Measurements from ENCODE around the gene POLR1A. TPM values are rescaled to one million over a fixed set of nuclear protein-coding genes. Genes with fewer than 3 reads are reported as not detected.

The POLR1A gene
- polyA plus RNA-seq, 3 donors: 20.1 to 21.6 (median 21.0) TPM

DNA sequence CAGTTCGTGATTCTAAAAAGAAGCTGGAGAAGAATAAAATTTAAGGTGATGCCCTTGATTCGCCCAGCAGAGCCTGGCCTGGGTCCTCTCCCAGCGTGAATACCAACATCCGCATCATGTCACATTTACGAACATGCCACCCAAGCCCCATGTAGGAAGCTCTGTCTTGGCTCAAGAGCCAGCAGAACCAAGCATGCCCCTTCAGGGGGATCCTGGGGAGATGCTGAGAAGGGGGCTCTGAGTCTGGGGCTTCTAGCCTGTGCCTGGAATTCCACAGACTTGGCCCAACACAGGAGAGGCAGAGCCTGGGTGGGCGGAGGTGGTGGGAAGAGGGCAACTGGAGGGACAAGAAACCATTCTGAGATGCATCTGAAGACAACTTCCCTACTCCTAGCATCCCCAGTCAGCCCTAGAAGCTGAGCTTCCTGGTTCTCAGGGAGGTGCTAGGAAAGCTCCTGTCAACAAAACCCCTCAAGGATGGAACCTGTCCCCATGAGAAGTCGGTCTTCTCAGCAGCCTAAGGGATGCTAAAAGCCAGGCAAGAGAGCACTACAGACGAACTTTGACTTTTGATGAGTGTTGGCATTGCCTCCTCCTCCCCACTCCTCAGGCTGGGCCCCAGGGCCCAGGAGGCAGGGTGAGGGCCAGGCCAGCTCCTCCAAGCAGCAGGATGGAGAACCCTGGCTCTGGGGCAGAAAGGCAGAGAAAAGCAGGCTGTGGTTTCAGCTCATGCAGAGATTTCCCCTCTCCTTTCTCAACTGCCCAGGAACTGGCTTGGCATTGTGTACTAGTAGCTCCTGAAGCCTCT lies 57.9 kb downstream of the POLR1A start:
- DNase-seq (ENCODE audit: extremely low read depth in 1 of 11, low read depth in 9 of 11, low spot score in 4 of 11): no peak

DNA sequence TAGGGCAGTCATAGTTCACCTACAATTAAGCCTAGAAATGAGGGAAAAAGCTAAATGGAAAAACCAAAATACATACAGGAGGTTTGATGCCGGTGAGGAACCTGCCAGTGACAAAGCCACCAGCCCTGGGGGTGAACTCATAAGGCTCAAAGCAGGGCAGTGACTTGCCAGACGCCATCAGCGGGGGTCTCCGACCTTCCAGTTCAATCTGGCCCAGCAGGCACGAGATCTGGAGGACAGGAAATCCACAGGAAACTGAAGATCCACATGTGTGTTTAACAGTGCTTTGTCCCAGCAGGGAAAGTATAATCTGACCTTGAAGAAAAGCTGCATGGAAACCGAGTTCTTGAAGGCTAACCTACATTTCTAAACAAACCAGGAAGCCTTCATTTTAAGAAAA lies 60.1 kb downstream of the POLR1A start:
- no peak for DNase-seq (ENCODE audit: extremely low read depth in 1 of 11, low read depth in 9 of 11, low spot score in 4 of 11)

DNA sequence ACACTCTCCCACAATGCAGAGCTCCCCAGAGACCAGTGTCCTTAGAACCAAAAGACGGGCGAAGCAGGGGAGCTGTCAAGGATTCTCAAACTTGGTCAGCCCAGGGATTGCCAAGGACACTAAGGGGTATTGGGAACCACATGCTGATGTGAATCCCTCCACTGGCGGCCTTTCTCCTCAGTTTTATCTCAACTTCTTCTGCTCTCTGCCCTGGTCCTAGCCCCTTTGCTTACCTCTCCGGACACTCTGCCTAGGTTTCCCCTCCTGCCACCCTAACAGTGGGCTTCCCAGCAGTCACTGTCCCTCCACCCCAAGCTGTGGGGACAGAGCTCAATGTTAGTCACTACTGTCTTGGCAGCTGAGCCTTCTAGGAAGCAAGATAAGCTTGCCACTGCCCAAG lies 61.1 kb downstream of the POLR1A start:
- no peak for DNase-seq (ENCODE audit: extremely low read depth in 1 of 11, low read depth in 9 of 11, low spot score in 4 of 11)

DNA sequence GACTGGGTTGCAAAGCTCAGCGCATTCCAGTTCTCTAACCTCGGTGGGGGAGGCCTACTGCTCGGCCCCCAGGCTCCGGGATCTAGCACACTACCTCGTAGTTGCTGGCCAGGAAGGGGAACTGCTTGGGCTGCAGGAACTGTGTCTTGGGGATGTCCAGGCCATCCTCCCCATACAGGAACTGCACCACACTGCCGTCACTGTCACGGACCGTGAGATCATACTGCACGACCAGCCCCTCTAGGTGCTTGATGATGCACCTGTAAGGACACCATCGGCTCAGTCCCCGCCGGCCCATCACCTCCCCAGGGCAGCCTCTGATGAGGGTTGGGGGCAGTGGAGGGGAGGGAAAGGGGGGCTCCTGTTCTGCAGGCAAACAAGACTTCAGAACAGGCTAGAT lies 61.6 kb downstream of the POLR1A start:
- no peak for DNase-seq (ENCODE audit: extremely low read depth in 1 of 11, low read depth in 9 of 11, low spot score in 4 of 11)

DNA sequence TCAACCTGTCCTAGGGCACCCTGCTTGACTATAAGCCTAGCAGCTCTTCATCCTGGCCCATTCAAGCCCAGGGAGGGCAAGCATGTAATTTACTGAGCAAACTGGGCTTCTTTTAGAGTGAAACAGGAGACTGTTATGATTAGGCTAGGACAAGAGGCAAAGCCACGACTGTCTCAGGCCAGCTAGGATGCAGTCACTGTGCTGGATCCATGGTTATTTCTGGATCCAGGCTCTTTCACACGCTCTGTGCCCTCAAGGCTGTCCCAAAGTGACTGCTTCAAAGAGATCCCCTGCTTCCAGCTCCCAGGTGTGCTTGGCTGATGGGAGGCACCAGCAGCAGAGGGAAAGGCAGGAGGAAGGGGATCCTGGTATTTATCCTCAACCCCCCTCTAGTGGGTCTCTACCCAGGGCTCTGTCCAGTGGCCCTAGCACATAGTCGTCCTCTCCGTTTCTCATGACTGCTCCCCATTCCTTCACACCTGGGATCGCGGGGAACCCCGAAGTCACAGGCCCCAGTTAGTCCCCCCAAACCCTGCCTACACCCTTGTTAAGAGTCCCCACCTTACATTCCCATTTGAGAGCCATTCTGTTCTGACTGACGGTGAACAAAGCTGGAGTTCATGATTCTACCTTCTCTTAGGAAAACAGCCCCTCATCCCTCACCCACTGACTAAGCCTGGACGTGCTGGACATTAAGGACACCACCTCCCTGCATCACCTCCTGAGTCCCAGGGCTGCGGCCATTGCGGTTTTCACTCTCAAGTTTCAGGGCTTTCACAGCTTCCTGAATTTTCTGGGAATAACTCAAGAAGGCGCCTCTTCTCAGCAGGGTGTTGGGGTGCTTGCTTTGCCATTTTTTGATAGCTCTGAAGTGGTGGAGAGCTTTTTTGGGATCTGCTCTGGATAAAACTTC lies 63.2 kb downstream of the POLR1A start:
- no peak for DNase-seq (ENCODE audit: extremely low read depth in 1 of 11, low read depth in 9 of 11, low spot score in 4 of 11)

DNA sequence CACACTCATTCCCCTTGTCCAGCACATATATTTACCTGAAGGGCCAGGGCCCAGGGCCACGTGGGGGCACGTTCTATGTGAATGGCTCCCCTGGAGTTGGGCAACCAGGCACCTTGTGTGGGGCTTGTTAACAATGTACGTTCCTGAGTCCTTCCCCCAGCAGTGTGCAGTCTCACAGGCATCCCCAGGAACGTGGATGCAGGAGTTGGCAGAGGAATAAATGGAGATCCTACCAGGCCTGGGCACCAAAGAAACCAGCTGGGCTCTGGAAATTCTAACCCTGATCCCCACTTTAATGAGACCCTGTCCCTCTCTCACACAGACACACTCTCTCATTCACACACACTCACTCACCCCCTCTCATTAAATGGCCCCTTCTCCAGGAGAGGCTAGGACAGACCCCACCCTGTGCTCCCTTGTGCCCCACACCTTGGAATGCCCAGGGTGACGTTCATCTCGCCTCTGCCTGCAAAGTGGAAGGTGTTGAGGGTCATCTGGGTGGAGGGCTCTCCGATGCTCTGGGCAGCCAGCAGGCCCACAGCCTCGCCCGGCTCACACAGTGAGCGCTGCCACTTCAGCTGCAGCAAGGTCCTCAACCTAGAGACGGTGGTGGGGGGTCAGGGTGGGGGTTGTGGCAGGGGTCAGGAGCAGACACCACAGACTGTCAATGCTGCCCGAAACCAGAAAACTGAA lies 65.6 kb downstream of the POLR1A start:
- no peak for DNase-seq (ENCODE audit: extremely low read depth in 1 of 11, low read depth in 9 of 11, low spot score in 4 of 11)

DNA sequence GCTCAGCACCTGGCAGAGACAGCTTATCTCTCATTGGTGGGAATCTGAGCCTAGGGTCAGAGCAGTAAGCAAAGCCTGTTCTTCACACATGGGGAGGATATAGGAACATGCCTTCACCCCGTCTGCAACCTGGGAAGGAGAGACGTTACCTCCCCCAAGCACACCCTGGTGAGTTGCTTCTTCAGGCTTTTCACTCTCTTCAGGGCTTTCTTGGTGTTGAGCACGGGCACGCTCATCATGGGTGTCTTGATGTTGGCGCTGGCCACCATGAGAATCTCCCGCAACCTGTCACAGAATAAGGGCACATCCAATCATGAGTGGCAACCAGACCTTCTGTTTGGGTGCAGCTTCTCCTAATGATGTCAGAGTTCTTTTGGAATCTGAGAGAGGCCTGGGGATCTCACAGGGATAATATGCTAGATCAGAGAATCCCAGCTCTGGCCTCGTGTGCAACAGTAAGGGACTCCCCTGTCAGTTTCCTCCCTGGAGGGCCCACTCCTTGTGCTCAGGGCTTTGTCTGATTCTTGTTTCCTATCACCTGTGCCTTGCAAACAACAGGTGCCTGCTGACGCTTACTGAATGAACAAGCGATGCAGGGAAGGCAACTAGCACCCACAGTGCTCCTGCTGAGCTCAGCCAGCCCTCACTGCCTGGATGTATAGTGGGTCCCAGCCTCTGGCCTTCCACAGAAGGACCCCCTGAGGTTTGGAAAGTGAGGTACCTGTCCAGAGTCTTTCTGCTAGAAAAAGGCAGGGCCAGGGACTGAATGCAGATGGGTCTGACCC lies 66.3 kb downstream of the POLR1A start:
- no peak for DNase-seq (ENCODE audit: extremely low read depth in 1 of 11, low read depth in 9 of 11, low spot score in 4 of 11)

DNA sequence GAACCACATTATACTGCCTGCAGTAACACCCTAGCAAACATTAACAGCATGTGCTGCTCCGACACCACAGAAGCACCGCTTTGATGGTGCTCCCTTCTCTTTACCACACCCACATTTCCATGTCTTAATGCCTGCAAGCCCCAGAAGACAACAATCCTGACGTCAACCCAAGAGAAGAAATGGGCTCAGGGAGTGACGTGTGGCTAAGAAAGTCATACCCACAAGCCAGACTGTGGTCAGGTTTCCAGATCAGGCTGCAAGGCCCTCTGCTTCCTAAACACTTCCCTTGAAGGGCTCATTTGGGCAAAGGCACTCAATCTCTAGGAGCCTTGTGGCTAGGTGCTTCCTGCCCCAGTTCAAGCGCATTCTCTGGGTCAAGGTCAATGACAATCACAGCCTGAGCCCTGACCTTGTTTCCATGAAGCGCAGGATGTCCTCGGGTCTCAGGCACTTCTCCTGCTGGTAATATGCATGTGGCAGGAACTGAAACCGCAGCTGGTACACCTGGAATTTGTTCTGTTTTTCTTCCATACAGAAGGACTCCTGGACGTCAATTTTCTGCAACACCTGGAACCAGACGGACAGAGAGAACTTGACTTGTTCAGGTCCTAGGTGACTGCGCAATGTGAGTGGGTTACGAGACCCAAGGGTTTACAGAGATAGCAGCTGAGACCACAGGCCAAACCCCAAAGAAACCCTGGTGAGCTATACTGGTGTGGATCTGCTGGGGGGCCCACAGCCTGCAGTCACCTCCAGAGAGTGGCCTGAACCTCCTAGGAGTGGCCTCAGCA lies 67.2 kb downstream of the POLR1A start:
- peak in 1 of 11 donors; percentile 17 for DNase-seq (ENCODE audit: extremely low read depth in 1 of 11, low read depth in 9 of 11, low spot score in 4 of 11)

DNA sequence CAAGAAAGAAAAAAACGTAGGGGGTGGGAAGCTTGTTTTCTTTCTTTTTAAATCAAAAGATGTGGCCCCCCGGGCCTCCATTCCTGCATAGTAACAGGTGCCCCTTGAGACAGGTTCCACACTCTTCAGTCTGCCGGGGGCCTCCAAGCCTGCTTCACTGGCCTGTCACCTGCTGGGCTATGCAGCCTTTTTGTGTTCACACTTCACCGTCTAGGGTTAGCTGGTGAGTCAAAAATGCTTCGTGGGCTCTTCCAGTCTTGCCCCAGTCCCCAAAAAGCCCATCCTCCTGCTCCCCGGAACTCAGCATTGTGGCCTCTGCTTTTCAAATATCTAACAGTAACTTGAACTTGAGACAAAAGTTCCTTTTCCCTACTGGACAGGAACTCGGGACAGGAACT lies 67.9 kb downstream of the POLR1A start:
- no peak for DNase-seq (ENCODE audit: extremely low read depth in 1 of 11, low read depth in 9 of 11, low spot score in 4 of 11)

DNA sequence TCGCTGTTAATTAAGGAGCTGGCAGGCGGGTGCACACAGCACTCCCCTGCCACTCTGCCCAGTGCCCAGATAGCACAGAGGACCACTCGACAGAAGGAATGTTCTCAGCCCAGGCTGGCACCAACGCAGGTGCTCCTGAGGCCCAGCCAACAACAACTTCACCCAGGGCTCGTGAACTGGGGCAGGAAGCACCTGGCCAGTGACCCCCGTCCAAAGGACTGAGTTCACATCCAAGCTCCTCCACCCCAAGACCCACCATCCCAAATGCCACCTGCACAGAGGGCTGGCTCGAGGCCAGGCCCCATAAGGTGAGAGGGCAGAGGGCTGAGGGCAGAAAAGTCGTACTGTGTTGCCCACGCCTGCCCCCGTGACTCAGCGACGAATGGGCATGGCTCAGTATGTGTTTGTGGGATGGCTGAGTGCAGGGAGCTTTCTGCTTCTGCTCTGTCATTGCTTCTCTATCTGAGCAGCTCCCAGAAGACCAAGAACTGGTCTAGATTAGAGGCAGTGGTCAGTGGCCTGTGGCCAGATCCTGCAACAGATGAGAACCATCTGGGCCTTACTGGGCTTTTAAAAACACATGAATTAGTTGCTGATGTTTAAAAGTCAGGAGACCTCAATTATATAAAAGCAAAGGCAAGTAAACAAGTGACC lies 68.4 kb downstream of the POLR1A start:
- DNase-seq (ENCODE audit: extremely low read depth in 1 of 11, low read depth in 9 of 11, low spot score in 4 of 11): peak in 6 of 11 donors; percentile 39 to 69 (median 64)

DNA sequence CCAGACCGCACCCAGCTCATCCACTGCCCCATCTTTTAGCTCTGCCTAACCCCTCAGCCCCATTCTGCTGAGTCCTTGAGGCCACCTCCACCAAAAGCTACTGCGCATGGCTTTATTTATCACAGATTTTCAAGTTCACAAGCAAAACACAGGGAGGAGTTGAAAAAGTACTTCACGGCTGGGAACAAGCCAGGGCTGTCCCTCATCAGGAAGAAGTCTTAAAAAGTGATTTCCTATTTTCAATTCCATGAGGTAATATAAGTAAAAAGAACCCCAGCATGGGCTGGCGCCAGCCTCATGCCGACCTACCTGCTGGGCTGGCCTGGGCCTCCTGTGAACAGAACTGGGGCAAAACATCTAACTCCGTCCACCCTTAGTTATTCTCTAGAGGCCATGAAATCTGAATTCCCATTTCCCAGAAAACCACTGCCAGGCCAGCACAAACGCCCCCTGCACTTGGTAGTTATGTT lies 69.0 kb downstream of the POLR1A start:
- DNase-seq (ENCODE audit: extremely low read depth in 1 of 11, low read depth in 9 of 11, low spot score in 4 of 11): peak in 1 of 11 donors; percentile 33

DNA sequence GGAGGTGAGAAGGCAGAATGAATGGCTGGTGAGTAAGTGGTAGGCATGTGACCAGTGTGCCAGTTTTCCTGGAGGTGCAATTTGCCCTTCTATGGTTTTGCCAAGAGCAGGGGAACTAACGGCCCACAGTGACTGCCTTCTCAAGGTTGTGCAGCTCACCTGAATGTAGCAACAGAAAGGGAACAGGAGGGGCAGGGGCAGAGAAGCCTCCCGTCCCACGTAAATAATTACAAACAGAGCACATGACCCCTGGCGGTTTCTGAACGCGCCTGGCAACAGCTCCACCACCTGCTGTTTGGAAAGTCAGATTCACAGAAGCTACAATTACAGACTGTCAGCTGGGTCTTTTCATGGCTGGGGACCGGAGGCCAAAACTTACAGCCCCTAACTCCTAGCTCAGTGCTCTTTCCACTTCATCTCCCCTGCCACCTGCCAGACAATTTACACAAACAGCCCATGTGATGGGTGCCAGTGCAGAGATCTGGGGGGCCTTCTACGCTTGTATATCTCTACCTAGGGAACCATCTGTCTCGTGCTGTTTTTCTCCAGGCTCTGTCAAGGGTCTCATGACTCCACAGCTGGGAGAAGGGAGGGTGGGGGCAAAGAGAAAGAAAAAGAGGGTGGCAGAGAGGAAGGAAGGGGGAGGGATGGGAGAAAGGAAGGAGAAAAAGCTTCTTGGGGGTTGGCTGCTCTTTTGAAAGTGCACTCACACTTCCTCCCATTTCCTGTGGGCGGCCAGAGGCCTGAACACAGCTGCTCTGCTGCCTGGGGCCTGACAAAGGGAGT lies 69.6 kb downstream of the POLR1A start:
- DNase-seq (ENCODE audit: extremely low read depth in 1 of 11, low read depth in 9 of 11, low spot score in 4 of 11): peak in 8 of 11 donors; percentile 33 to 83 (median 54)

DNA sequence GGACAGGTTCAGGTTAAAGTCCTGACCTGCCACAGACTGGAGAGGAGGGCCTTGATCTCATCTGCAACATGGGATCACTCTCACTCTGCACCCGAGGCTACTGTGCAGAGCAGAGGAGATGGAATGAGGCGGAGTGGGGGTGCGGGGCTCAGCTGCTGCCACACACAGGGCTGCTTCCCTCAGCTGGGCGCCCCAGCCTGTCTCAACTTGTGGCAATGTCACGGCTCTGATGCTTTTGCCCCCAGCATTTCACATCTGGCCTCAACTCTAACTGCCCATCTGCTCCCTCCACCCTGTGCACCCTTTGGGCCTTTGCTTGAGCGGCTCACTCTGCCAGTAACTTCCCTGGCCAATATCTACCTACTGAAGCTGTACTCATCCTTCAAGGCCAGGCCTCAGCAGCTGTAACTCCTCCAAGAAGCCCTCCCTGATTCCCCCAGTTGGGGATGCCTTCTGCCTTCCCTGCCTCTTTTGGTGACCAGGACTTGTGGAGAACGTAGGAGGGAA lies 70.3 kb downstream of the POLR1A start:
- DNase-seq (ENCODE audit: extremely low read depth in 1 of 11, low read depth in 9 of 11, low spot score in 4 of 11): no peak

DNA sequence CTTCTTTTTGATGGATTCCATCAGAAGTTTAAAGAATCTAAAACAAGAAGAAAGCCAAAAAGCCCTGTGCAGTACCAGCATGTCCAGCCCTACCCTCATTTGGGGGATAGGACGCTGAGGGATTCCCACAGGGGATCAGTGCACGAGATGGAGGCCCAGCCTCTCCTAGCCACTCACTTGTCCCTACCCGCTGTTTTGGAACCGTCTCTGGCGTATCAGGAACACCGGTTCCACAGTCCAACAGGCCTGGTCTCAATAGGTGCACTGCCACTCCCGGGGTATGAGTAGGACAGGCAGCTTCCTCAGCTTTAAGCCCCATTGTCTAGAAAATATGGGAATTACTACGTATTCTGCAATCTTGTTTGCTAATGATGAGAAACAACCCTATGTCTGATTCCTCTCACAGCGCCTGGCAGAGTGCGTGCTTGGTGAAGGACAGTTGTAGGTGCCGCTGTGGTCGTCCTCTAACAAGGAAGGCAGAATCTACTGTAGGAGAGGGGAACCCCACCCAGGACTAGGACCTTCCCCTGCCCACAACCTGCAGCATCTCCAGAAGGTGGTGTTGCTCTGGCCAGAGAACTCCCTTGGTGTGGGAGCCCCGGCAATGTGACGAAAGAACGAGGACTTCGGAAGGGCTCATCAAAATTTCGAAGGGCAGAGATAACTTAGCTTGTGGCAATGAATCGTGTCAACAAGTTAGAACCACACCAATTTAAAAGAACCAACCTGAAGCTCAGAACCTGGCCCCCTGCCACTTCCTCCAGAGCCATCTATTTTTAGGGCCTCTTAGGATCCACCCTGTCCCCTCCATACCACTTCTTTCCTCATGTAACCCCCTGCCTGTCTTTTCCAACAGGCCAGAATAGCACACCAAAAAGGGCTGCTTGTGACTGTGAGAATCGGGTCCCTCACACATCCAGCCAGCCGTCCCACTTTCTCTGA lies 71.7 kb downstream of the POLR1A start:
- no peak for DNase-seq (ENCODE audit: extremely low read depth in 1 of 11, low read depth in 9 of 11, low spot score in 4 of 11)

DNA sequence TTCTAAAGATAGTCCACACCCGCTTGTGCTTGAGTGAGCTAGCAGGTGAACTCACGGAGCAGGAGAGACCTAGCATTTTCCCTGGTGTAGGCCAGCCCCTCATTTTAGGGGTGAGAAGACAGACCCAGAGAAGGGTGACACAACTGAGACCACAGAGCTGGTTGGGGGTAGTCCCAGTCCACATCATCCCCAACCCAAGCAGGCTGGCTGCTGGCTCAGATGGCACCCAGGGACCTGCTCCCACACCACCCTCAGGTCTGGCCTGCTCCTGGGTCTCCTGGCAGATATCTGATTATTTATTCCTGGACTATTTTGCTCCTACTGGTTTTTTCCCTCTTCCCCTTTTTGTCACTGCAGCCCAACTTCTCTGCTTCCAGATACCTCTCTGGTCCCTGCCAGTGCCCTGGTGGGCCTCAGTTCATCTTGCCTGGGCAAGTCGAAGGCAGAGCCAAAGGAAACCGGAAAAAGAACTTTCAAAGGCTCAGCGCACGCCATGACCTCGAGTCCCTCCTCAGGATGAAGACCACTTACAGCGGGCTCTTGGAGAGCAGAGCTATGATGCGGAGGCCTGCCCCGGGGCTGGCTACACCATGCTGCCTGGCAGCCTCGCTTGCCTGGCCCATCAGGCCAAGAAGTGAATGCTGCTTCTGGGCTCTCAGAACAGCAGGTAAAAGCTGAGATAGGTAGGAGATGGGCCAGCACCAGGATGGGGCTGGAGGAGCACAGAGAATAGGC lies 72.7 kb downstream of the POLR1A start:
- DNase-seq (ENCODE audit: extremely low read depth in 1 of 11, low read depth in 9 of 11, low spot score in 4 of 11): no peak

Data from renal cortex interstitium (tissue), 11 donors.